Keratinocyte (primary cell): ENCODE data around the gene GNB5.

ENCODE experiments used
- EZH2 ChIP-seq: IDR thresholded peaks from one replicate; pipeline ENCODE4 v1.6.1; 2012; ENCODE audit warnings: inconsistent platforms, mild to moderate bottlenecking, low read length, moderate library complexity
- TF ChIP-seq, protein P1 (sequence below), 3 experiments: IDR thresholded peaks in 1 of 3; conservative IDR thresholded peaks in 1 of 3; optimal IDR thresholded peaks in 1 of 3; 2 replicates in 2 of 3; 3 replicates in 1 of 3; pipeline versions ENCODE3 to v1.5.1; 2011; ENCODE audit warnings: low read length in 3 of 3, mild to moderate bottlenecking in 3 of 3, moderate library complexity in 2 of 3, control low read depth in 1 of 3, inconsistent platforms in 1 of 3; ENCODE audit not compliant: insufficient read depth in 2 of 3; ENCODE audit errors: extremely low read depth in 1 of 3

DNA sequence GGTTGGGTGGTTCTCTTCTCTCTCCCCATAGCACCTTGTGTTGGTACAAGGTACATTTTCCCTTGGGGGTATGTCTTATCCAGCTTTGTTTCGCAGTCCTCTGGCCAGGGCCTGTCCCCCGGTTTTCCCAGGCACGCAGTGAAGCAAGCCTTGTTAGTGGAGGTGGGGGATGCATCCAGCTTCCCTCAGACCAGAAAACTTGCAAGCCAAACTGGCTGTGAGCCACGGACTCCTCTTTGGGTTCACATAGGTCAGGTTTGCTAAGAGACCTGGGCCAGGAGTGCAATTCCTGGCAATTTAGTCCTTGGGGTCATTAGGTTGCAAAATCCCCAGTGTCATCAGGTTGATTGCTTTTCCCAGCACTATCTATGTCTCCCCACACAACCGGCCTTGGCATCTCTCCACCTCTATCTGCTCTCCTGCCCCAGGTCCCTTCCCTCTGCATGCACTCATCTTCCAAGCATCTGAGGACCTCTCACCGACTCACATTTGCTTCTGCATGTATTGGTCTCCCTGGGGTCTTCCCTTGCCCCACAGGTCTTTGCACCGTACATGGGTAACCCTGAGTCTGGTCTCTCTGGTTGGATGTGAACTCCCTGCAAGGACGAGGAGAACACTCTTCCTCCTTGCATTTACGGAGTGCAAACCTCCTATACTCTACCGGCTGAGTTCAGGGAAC lies 112.9 kb downstream of the GNB5 start:
- TF ChIP-seq, protein P1, sequence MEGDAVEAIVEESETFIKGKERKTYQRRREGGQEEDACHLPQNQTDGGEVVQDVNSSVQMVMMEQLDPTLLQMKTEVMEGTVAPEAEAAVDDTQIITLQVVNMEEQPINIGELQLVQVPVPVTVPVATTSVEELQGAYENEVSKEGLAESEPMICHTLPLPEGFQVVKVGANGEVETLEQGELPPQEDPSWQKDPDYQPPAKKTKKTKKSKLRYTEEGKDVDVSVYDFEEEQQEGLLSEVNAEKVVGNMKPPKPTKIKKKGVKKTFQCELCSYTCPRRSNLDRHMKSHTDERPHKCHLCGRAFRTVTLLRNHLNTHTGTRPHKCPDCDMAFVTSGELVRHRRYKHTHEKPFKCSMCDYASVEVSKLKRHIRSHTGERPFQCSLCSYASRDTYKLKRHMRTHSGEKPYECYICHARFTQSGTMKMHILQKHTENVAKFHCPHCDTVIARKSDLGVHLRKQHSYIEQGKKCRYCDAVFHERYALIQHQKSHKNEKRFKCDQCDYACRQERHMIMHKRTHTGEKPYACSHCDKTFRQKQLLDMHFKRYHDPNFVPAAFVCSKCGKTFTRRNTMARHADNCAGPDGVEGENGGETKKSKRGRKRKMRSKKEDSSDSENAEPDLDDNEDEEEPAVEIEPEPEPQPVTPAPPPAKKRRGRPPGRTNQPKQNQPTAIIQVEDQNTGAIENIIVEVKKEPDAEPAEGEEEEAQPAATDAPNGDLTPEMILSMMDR (optimal IDR thresholded peaks at IDR 0.05 in 1 of 3, IDR thresholded peaks at IDR 0.05 in 1 of 3, conservative IDR thresholded peaks at IDR 0.05 in 1 of 3; ENCODE audit: extremely low read depth in 1 of 3, insufficient read depth in 2 of 3, low read length in 3 of 3), result no peak
- no peak for TF ChIP-seq EZH2
